Ovary (tissue), 3 donors: Measurements from ENCODE around the gene PFN4.
A peak's percentile ranks its signal among the peaks of the same experiment; 100 is the strongest.

Source experiments
- EP300 ChIP-seq: sonication (generic); formaldehyde crosslinking; IDR thresholded peaks from one replicate; pipeline ENCODE4 v1.6.1; 2017; ENCODE audit warnings: antibody characterized with exemption
- POLR2A ChIP-seq: fragments of 450-650 bp; IDR thresholded peaks from one replicate; pipeline ENCODE4 v1.6.1; 2017; ENCODE audit warnings: antibody characterized with exemption, mild to moderate bottlenecking, moderate library complexity
- TF ChIP-seq, protein P1 (sequence below), 3 donors: fragments of 450-650 bp in 2 of 3; fragments of 200-600 bp in 1 of 3; IDR thresholded peaks; one replicate each; pipeline versions ENCODE4 v1.5.1 to v1.8.0; 2016 to 2022; ENCODE audit warnings: antibody characterized with exemption in 3 of 3, mild to moderate bottlenecking in 1 of 3
- donor health status: DM: no; HTN: no; CAD: no.

DNA sequence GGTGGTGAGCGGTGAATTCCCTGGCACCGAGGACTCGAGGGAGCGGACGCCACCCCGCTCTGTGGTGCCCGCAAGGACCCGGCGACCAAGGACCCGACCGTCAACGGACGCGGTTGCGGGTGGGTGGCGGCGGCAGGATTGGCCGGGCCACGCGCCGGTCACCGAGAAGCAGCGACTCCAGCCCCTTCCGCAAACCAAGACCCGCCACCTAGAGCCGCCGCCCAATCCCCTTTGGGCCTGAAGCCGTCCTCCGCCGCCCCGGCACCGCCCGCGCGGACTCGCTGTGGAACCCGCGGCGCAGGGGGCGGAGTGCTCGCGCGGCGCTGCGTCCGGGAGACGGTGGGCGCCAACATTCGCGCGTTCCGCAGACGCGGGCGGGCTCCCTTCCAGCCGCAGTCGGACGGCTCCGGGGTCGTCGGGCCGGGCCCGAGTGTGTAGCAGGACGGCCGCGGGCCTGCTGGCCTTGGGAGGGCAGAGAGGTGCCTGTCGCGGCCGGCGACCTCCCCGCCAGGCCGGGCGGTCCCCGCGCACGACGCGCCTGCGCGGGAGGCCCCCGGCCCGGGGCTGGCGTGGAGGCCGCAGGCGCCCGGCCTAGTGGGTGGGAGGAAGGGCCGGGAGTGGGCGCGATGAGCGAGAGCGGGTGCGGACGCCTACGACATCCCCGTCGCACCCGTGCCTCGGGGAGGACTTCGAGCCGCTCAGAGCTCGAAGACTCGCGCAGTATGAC is at the start of gene PFN4, which contains the start of gene FAM228B:
- TF ChIP-seq EP300 (no peak), POLR2A (peak; percentile 58)
- TF ChIP-seq, protein P1, sequence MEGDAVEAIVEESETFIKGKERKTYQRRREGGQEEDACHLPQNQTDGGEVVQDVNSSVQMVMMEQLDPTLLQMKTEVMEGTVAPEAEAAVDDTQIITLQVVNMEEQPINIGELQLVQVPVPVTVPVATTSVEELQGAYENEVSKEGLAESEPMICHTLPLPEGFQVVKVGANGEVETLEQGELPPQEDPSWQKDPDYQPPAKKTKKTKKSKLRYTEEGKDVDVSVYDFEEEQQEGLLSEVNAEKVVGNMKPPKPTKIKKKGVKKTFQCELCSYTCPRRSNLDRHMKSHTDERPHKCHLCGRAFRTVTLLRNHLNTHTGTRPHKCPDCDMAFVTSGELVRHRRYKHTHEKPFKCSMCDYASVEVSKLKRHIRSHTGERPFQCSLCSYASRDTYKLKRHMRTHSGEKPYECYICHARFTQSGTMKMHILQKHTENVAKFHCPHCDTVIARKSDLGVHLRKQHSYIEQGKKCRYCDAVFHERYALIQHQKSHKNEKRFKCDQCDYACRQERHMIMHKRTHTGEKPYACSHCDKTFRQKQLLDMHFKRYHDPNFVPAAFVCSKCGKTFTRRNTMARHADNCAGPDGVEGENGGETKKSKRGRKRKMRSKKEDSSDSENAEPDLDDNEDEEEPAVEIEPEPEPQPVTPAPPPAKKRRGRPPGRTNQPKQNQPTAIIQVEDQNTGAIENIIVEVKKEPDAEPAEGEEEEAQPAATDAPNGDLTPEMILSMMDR (IDR thresholded peaks at IDR 0.05), result no peak
